IMR-90 (cell line): Measurements from ENCODE around the gene ARHGAP32. TPM values are rescaled to one million over a fixed set of nuclear protein-coding genes. Genes with fewer than 3 reads are reported as not detected.

Experiments used
- ATAC-seq: fragments of 200-7000 bp; cut with Tn5 transposase; 2 replicates; pipeline ENCODE4 v1.9.1; 2020; ENCODE audit warnings: low read depth, mild to moderate bottlenecking, moderate library complexity
- BruUV-seq: library from RNA; stranded (reverse); fragments of 400-500 nt; replicated peaks from 2 replicates; lab custom pipeline; 2021; lab: Mats Ljungman, UMichigan
- CTCF ChIA-PET: fragments of 300-600 bp; formaldehyde crosslinking; extraction: SDS; loops from one replicate; lab custom pipeline; 2021; ENCODE audit warnings: antibody characterized with exemption; lab: Yijun Ruan, JAX
- POLR2A ChIA-PET: fragments of 300-600 bp; sonication (Branson Sonifier 250); formaldehyde crosslinking; loops from one replicate; lab custom pipeline; 2022; ENCODE audit warnings: antibody characterized with exemption; ENCODE audit not compliant: unreplicated experiment; lab: Charles Lee
- DNase-seq: peaks from one replicate; pipeline ENCODE4 v3.0.0; 2013
- H2AFZ ChIP-seq: replicated peaks from 2 replicates; pipeline ENCODE3; 2013; ENCODE audit warnings: low read length, mild to moderate bottlenecking; ENCODE audit not compliant: poor library complexity
- H2AK5ac ChIP-seq: 2 replicates; pipeline ENCODE4 v1.6.1; 2013; ENCODE audit warnings: low read depth, low read length, inconsistent platforms
- H2AK9ac ChIP-seq: replicated peaks from 2 replicates; pipeline ENCODE3; 2013; ENCODE audit warnings: mild to moderate bottlenecking, low read depth, low read length, moderate library complexity; ENCODE audit not compliant: poor library complexity
- H2BK120ac ChIP-seq: 2 replicates; pipeline ENCODE4 v1.6.1; 2013; ENCODE audit warnings: low read depth, low read length, inconsistent platforms
- H2BK15ac ChIP-seq: 3 replicates; pipeline ENCODE4 v1.6.1; 2013; ENCODE audit warnings: low read depth, low read length, inconsistent platforms
- H2BK20ac ChIP-seq: 2 replicates; pipeline ENCODE4 v1.6.1; 2013; ENCODE audit warnings: low read depth, mild to moderate bottlenecking, inconsistent platforms, low read length, moderate library complexity
- H2BK5ac ChIP-seq: 2 replicates; pipeline ENCODE4 v1.6.1; 2013; ENCODE audit warnings: mild to moderate bottlenecking, low read depth, low read length, inconsistent platforms; ENCODE audit not compliant: poor library complexity, severe bottlenecking
- H3K14ac ChIP-seq: replicated peaks from 2 replicates; pipeline ENCODE4 v1.6.1; 2013; ENCODE audit warnings: low read depth, low read length, inconsistent platforms
- H3K18ac ChIP-seq: 2 replicates; pipeline ENCODE4 v1.6.1; 2013; ENCODE audit warnings: low read depth, low read length, control low read depth
- H3K23ac ChIP-seq: 2 replicates; pipeline ENCODE4 v1.6.1; 2013; ENCODE audit warnings: low read depth, low read length, inconsistent platforms
- H3K27ac ChIP-seq: 2 replicates; pipeline ENCODE4 v1.5.1; 2013; ENCODE audit warnings: mild to moderate bottlenecking, control low read depth, low read length; ENCODE audit not compliant: insufficient read depth
- H3K27me3 ChIP-seq: 2 replicates; pipeline ENCODE4 v1.6.1; 2013; ENCODE audit warnings: low read length; ENCODE audit not compliant: control insufficient read depth, insufficient read depth
- H3K36me3 ChIP-seq: 2 replicates; pipeline ENCODE4 v1.6.1; 2013; ENCODE audit warnings: low read length, mixed read lengths; ENCODE audit not compliant: control insufficient read depth, insufficient read depth
- H3K4ac ChIP-seq: 2 replicates; pipeline ENCODE4 v1.6.1; 2013; ENCODE audit warnings: low read depth, low read length, inconsistent platforms
- H3K4me1 ChIP-seq: 2 replicates; pipeline ENCODE4 v1.6.1; 2013; ENCODE audit warnings: low read length, mixed read lengths; ENCODE audit not compliant: control insufficient read depth, insufficient read depth
- H3K4me2 ChIP-seq: 2 replicates; pipeline ENCODE4 v1.6.1; 2013; ENCODE audit warnings: low read depth, mild to moderate bottlenecking, control low read depth, low read length, moderate library complexity
- H3K4me3 ChIP-seq: 2 replicates; pipeline ENCODE4 v1.5.1; 2013; ENCODE audit warnings: low read depth, mild to moderate bottlenecking, control low read depth, low read length, moderate library complexity; ENCODE audit not compliant: insufficient read depth
- H3K56ac ChIP-seq: 2 replicates; pipeline ENCODE4 v1.6.1; 2013; ENCODE audit warnings: low read length, inconsistent platforms; ENCODE audit not compliant: insufficient read depth; ENCODE audit errors: extremely low read depth
- H3K79me1 ChIP-seq, 2 experiments: 2 replicates each; pipeline ENCODE4 v1.6.1; 2013; ENCODE audit warnings: low read length in 2 of 2, inconsistent platforms in 1 of 2, low read depth in 1 of 2
- H3K9ac ChIP-seq: 2 replicates; pipeline ENCODE4 v1.6.1; 2013; ENCODE audit warnings: low read depth, low read length, control low read depth
- H3K9me1 ChIP-seq: 2 replicates; pipeline ENCODE4 v1.6.1; 2013; ENCODE audit warnings: low read length, inconsistent platforms; ENCODE audit not compliant: insufficient read depth
- H3K9me3 ChIP-seq: 2 replicates; pipeline ENCODE4 v1.6.1; 2013; ENCODE audit warnings: low read length; ENCODE audit not compliant: control insufficient read depth, insufficient read depth
- H4K20me1 ChIP-seq: 2 replicates; pipeline ENCODE4 v1.6.1; 2013; ENCODE audit warnings: low read length, inconsistent platforms; ENCODE audit not compliant: insufficient read depth
- H4K5ac ChIP-seq: 2 replicates; pipeline ENCODE4 v1.6.1; 2013; ENCODE audit warnings: mild to moderate bottlenecking, low read depth, low read length, control low read depth
- H4K8ac ChIP-seq, 2 experiments: 2 replicates each; pipeline ENCODE4 v1.6.1; 2013; ENCODE audit warnings: low read depth in 2 of 2, low read length in 2 of 2, control low read depth in 1 of 2, inconsistent platforms in 1 of 2
- H4K91ac ChIP-seq: 2 replicates; pipeline ENCODE4 v1.6.1; 2013; ENCODE audit warnings: low read depth, low read length, inconsistent platforms; ENCODE audit not compliant: insufficient read depth
- BHLHE40 ChIP-seq: fragments of 150-350 bp; IDR thresholded peaks from 2 replicates; pipeline ENCODE4 v1.6.1; 2016; ENCODE audit warnings: mild to moderate bottlenecking, low read depth, low read length
- CEBPB ChIP-seq: IDR thresholded peaks from 2 replicates; pipeline ENCODE4 v1.6.1; 2012; ENCODE audit warnings: low read depth, low read length, improper control_type of control experiment
- CHD1 ChIP-seq: IDR thresholded peaks from 2 replicates; pipeline ENCODE4 v1.6.1; 2012; ENCODE audit warnings: low read depth, low read length, improper control_type of control experiment
- CTCF ChIP-seq: conservative IDR thresholded peaks from 2 replicates; pipeline ENCODE4 v1.5.1; 2012; ENCODE audit warnings: mild to moderate bottlenecking, low read depth, low read length, improper control_type of control experiment
- FOS ChIP-seq: fragments of 150-350 bp; IDR thresholded peaks from 2 replicates; pipeline ENCODE4 v1.6.1; 2016; ENCODE audit warnings: low read depth, low read length
- MAFK ChIP-seq: IDR thresholded peaks from 2 replicates; pipeline ENCODE4 v1.6.1; 2012; ENCODE audit warnings: low read depth, low read length, improper control_type of control experiment
- MAZ ChIP-seq: IDR thresholded peaks from 2 replicates; pipeline ENCODE4 v1.6.1; 2012; ENCODE audit warnings: low read depth, mild to moderate bottlenecking, low read length, improper control_type of control experiment, moderate library complexity, borderline replicate concordance
- MXI1 ChIP-seq: IDR thresholded peaks from 2 replicates; pipeline ENCODE4 v1.6.1; 2012; ENCODE audit warnings: low read depth, mild to moderate bottlenecking, low read length, moderate library complexity, borderline replicate concordance
- NFE2L2 ChIP-seq: fragments of 150-350 bp; IDR thresholded peaks from 2 replicates; pipeline ENCODE4 v1.6.1; 2016; ENCODE audit warnings: low read depth, mild to moderate bottlenecking, low read length
- POLR2A ChIP-seq: IDR thresholded peaks from 2 replicates; pipeline ENCODE4 v1.6.1; 2012; ENCODE audit warnings: mild to moderate bottlenecking, low read depth, low read length
- RAD21 ChIP-seq: IDR thresholded peaks from 2 replicates; pipeline ENCODE4 v1.6.1; 2012; ENCODE audit warnings: low read length, improper control_type of control experiment
- RCOR1 ChIP-seq: IDR thresholded peaks from 2 replicates; pipeline ENCODE4 v1.6.1; 2012; ENCODE audit warnings: mild to moderate bottlenecking, low read length, improper control_type of control experiment; ENCODE audit not compliant: insufficient replicate concordance
- RFX5 ChIP-seq: IDR thresholded peaks from 2 replicates; pipeline ENCODE4 v1.8.0; 2012; ENCODE audit warnings: low read depth, mild to moderate bottlenecking, low read length, moderate library complexity
- SMC3 ChIP-seq: fragments of 150-350 bp; IDR thresholded peaks from 2 replicates; pipeline ENCODE4 v1.6.1; 2016; ENCODE audit warnings: low read depth, mild to moderate bottlenecking, antibody characterized with exemption, low read length, moderate library complexity
- USF2 ChIP-seq: fragments of 150-350 bp; IDR thresholded peaks from 2 replicates; pipeline ENCODE4 v1.6.1; 2017; ENCODE audit warnings: mild to moderate bottlenecking, antibody characterized with exemption, low read length, low read depth
- WGBS, 2 experiments: methylation state at CpG; one replicate each; pipeline versions ENCODE4 v1.1.5 to v1.1.7; 2013; ENCODE audit warnings: missing lambda C conversion rate in 2 of 2; ENCODE audit not compliant: insufficient read length in 1 of 2; ENCODE audit errors: extremely low coverage in 2 of 2; 5-methylcytosine and 5-hydroxymethylcytosine counted together
- dilution Hi-C: fragments of 300-500 bp; cut with HindIII; formaldehyde crosslinking; loops from one replicate; pipeline ENCODE4 v1.14.3; 2018; ENCODE audit warnings: low sequenced_read_pairs; ENCODE audit not compliant: unreplicated experiment
- in situ Hi-C: fragments of 300-500 bp; cut with MboI; formaldehyde crosslinking; loops from 3 replicates; pipeline ENCODE4 v1.14.3; 2019; ENCODE audit warnings: low sequenced_read_pairs, inconsistent platforms, mixed read lengths
- intact Hi-C: fragments of 100-400 bp; cut with micrococcal nuclease; formaldehyde crosslinking; loops from 2 replicates; pipeline ENCODE4 v1.10.0; 2022
- polyA plus RNA-seq, 3 experiments: library from polyadenylated mRNA; depleted of rRNA; stranded (reverse); fragments of >200 nt; gene quantifications; 2 replicates each; pipeline ENCODE4 v1.2.3, GENCODE V29; 2012; ENCODE audit warnings: low replicate concordance in 1 of 3
- total RNA-seq: library from RNA; depleted of rRNA; stranded (reverse); fragments of >200 nt; gene quantifications from 2 replicates; pipeline ENCODE4 v1.2.3, GENCODE V29; 2012
- TF ChIP-seq, protein P1 (sequence below): fragments of 150-350 bp; IDR thresholded peaks from 2 replicates; pipeline ENCODE4 v1.6.1; 2016; ENCODE audit warnings: low read depth, mild to moderate bottlenecking, low read length, moderate library complexity, borderline replicate concordance

The ARHGAP32 gene
- total and polyA plus RNA-seq, 2 of the 4 experiments (the other 2 are of a cell fraction), result 4.1 to 8.4 TPM

- H2BK5ac ChIP-seq, result no peak overlapping the region
- H3K9me3 ChIP-seq, result 0 out of 2 replicates have a peak, but pooled peaks cover 2% of the 10 kb centered on the region
- no peaks in the 10 kb centered on the region for H3K36me3 ChIP-seq
- H3K79me1 ChIP-seq, result peaks cover 4 to 21% of the 10 kb centered on the region in 2 experiments; a peak in 2 of 4 replicates
- no peak overlapping the region for H3K27ac ChIP-seq
- H3K4me1 ChIP-seq, result peaks cover 3% of the 10 kb centered on the region
- H3K9ac ChIP-seq, result no peak overlapping the region
- H2BK15ac ChIP-seq, result no peak overlapping the region
- POLR2A ChIA-PET, result interaction anchor here (0.6 kb wide), 1 partner anchor 564 kb away, joined by 4 read pairs; no protein-coding TSS in a partner anchor
- no peak overlapping the region for H2AFZ ChIP-seq
- intact Hi-C loops (no loop called here), dilution Hi-C loops (no loop called here), in situ Hi-C loops (no loop called here)
- no peak overlapping the region for H2AK5ac ChIP-seq
- H3K14ac ChIP-seq, result no peak overlapping the region
- no peak; the same call in 1 of the 2 replicates for ATAC-seq
- no peak overlapping the region for H4K5ac ChIP-seq
- no TSS peak for BruUV-seq
- H2BK120ac ChIP-seq, result no peak overlapping the region
- H4K8ac ChIP-seq, result no peak overlapping the region
- no peak overlapping the region for H3K4me2 ChIP-seq
- H4K91ac ChIP-seq, result no peak overlapping the region
- no peak for DNase-seq
- H2BK20ac ChIP-seq, result no peak overlapping the region
- no peak overlapping the region for H3K4ac ChIP-seq
- H3K18ac ChIP-seq, result no peak overlapping the region
- no peaks in the 10 kb centered on the region for H4K20me1 ChIP-seq
- H3K9me1 ChIP-seq, result no peaks in the 10 kb centered on the region
- no peak for TF ChIP-seq POLR2A
- TF ChIP-seq BHLHE40, result no peak
- no peak for TF ChIP-seq MAFK
- no peak for TF ChIP-seq NFE2L2
- no peak for TF ChIP-seq CTCF
- no peak for TF ChIP-seq MXI1
- no peak for TF ChIP-seq RFX5
- no peak for TF ChIP-seq RAD21
- TF ChIP-seq MAZ, result no peak
- TF ChIP-seq RCOR1, result no peak
- TF ChIP-seq SMC3, result no peak
- TF ChIP-seq CEBPB, result no peak
- no peak for TF ChIP-seq CHD1
- no peak for TF ChIP-seq USF2
- TF ChIP-seq, protein P1, sequence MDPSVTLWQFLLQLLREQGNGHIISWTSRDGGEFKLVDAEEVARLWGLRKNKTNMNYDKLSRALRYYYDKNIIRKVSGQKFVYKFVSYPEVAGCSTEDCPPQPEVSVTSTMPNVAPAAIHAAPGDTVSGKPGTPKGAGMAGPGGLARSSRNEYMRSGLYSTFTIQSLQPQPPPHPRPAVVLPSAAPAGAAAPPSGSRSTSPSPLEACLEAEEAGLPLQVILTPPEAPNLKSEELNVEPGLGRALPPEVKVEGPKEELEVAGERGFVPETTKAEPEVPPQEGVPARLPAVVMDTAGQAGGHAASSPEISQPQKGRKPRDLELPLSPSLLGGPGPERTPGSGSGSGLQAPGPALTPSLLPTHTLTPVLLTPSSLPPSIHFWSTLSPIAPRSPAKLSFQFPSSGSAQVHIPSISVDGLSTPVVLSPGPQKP, result no peak
- TF ChIP-seq FOS, result no peak
- H3K4me3 ChIP-seq, result no peak overlapping the region
- WGBS, 2 experiments, result 67% methylated on average over 1 of the region's 1 CpG; no CpG with 5 or more reads in 1 of the 2 experiments
- CTCF ChIA-PET, result no interaction called here
- H3K56ac ChIP-seq, result no peak overlapping the region
- H3K27me3 ChIP-seq, result no peaks in the 10 kb centered on the region
- no peak overlapping the region for H3K23ac ChIP-seq
- H2AK9ac ChIP-seq, result no peak overlapping the region
Measured at GRCh38 chr11:129223260-129223659, 31.1 kb upstream of the ARHGAP32 start.
